IMR-90 (cell line): Measurements from ENCODE around the gene CHRDL1. TPM values are rescaled to one million over a fixed set of nuclear protein-coding genes. Genes with fewer than 3 reads are reported as not detected.

Source experiments
- ATAC-seq: fragments of 200-7000 bp; cut with Tn5 transposase; 2 replicates; pipeline ENCODE4 v1.9.1; 2020; ENCODE audit warnings: low read depth, mild to moderate bottlenecking, moderate library complexity
- BruUV-seq: library from RNA; stranded (reverse); fragments of 400-500 nt; replicated peaks from 2 replicates; lab custom pipeline; 2021; lab: Mats Ljungman, UMichigan
- CTCF ChIA-PET: fragments of 300-600 bp; formaldehyde crosslinking; extraction: SDS; loops from one replicate; lab custom pipeline; 2021; ENCODE audit warnings: antibody characterized with exemption; lab: Yijun Ruan, JAX
- POLR2A ChIA-PET: fragments of 300-600 bp; sonication (Branson Sonifier 250); formaldehyde crosslinking; loops from one replicate; lab custom pipeline; 2022; ENCODE audit warnings: antibody characterized with exemption; ENCODE audit not compliant: unreplicated experiment; lab: Charles Lee
- DNase-seq: peaks from one replicate; pipeline ENCODE4 v3.0.0; 2013
- H2AFZ ChIP-seq: replicated peaks from 2 replicates; pipeline ENCODE3; 2013; ENCODE audit warnings: low read length, mild to moderate bottlenecking; ENCODE audit not compliant: poor library complexity
- H2AK5ac ChIP-seq: 2 replicates; pipeline ENCODE4 v1.6.1; 2013; ENCODE audit warnings: low read depth, low read length, inconsistent platforms
- H2AK9ac ChIP-seq: replicated peaks from 2 replicates; pipeline ENCODE3; 2013; ENCODE audit warnings: mild to moderate bottlenecking, low read depth, low read length, moderate library complexity; ENCODE audit not compliant: poor library complexity
- H2BK120ac ChIP-seq: 2 replicates; pipeline ENCODE4 v1.6.1; 2013; ENCODE audit warnings: low read depth, low read length, inconsistent platforms
- H2BK15ac ChIP-seq: 3 replicates; pipeline ENCODE4 v1.6.1; 2013; ENCODE audit warnings: low read depth, low read length, inconsistent platforms
- H2BK20ac ChIP-seq: 2 replicates; pipeline ENCODE4 v1.6.1; 2013; ENCODE audit warnings: low read depth, mild to moderate bottlenecking, inconsistent platforms, low read length, moderate library complexity
- H2BK5ac ChIP-seq: 2 replicates; pipeline ENCODE4 v1.6.1; 2013; ENCODE audit warnings: mild to moderate bottlenecking, low read depth, low read length, inconsistent platforms; ENCODE audit not compliant: poor library complexity, severe bottlenecking
- H3K14ac ChIP-seq: replicated peaks from 2 replicates; pipeline ENCODE4 v1.6.1; 2013; ENCODE audit warnings: low read depth, low read length, inconsistent platforms
- H3K18ac ChIP-seq: 2 replicates; pipeline ENCODE4 v1.6.1; 2013; ENCODE audit warnings: low read depth, low read length, control low read depth
- H3K23ac ChIP-seq: 2 replicates; pipeline ENCODE4 v1.6.1; 2013; ENCODE audit warnings: low read depth, low read length, inconsistent platforms
- H3K27ac ChIP-seq: 2 replicates; pipeline ENCODE4 v1.5.1; 2013; ENCODE audit warnings: mild to moderate bottlenecking, control low read depth, low read length; ENCODE audit not compliant: insufficient read depth
- H3K27me3 ChIP-seq: 2 replicates; pipeline ENCODE4 v1.6.1; 2013; ENCODE audit warnings: low read length; ENCODE audit not compliant: control insufficient read depth, insufficient read depth
- H3K36me3 ChIP-seq: 2 replicates; pipeline ENCODE4 v1.6.1; 2013; ENCODE audit warnings: low read length, mixed read lengths; ENCODE audit not compliant: control insufficient read depth, insufficient read depth
- H3K4ac ChIP-seq: 2 replicates; pipeline ENCODE4 v1.6.1; 2013; ENCODE audit warnings: low read depth, low read length, inconsistent platforms
- H3K4me1 ChIP-seq: 2 replicates; pipeline ENCODE4 v1.6.1; 2013; ENCODE audit warnings: low read length, mixed read lengths; ENCODE audit not compliant: control insufficient read depth, insufficient read depth
- H3K4me2 ChIP-seq: 2 replicates; pipeline ENCODE4 v1.6.1; 2013; ENCODE audit warnings: low read depth, mild to moderate bottlenecking, control low read depth, low read length, moderate library complexity
- H3K4me3 ChIP-seq: 2 replicates; pipeline ENCODE4 v1.5.1; 2013; ENCODE audit warnings: low read depth, mild to moderate bottlenecking, control low read depth, low read length, moderate library complexity; ENCODE audit not compliant: insufficient read depth
- H3K56ac ChIP-seq: 2 replicates; pipeline ENCODE4 v1.6.1; 2013; ENCODE audit warnings: low read length, inconsistent platforms; ENCODE audit not compliant: insufficient read depth; ENCODE audit errors: extremely low read depth
- H3K79me1 ChIP-seq, 2 experiments: 2 replicates each; pipeline ENCODE4 v1.6.1; 2013; ENCODE audit warnings: low read length in 2 of 2, inconsistent platforms in 1 of 2, low read depth in 1 of 2
- H3K9ac ChIP-seq: 2 replicates; pipeline ENCODE4 v1.6.1; 2013; ENCODE audit warnings: low read depth, low read length, control low read depth
- H3K9me1 ChIP-seq: 2 replicates; pipeline ENCODE4 v1.6.1; 2013; ENCODE audit warnings: low read length, inconsistent platforms; ENCODE audit not compliant: insufficient read depth
- H3K9me3 ChIP-seq: 2 replicates; pipeline ENCODE4 v1.6.1; 2013; ENCODE audit warnings: low read length; ENCODE audit not compliant: control insufficient read depth, insufficient read depth
- H4K20me1 ChIP-seq: 2 replicates; pipeline ENCODE4 v1.6.1; 2013; ENCODE audit warnings: low read length, inconsistent platforms; ENCODE audit not compliant: insufficient read depth
- H4K5ac ChIP-seq: 2 replicates; pipeline ENCODE4 v1.6.1; 2013; ENCODE audit warnings: mild to moderate bottlenecking, low read depth, low read length, control low read depth
- H4K8ac ChIP-seq, 2 experiments: 2 replicates each; pipeline ENCODE4 v1.6.1; 2013; ENCODE audit warnings: low read depth in 2 of 2, low read length in 2 of 2, control low read depth in 1 of 2, inconsistent platforms in 1 of 2
- H4K91ac ChIP-seq: 2 replicates; pipeline ENCODE4 v1.6.1; 2013; ENCODE audit warnings: low read depth, low read length, inconsistent platforms; ENCODE audit not compliant: insufficient read depth
- BHLHE40 ChIP-seq: fragments of 150-350 bp; IDR thresholded peaks from 2 replicates; pipeline ENCODE4 v1.6.1; 2016; ENCODE audit warnings: mild to moderate bottlenecking, low read depth, low read length
- CEBPB ChIP-seq: IDR thresholded peaks from 2 replicates; pipeline ENCODE4 v1.6.1; 2012; ENCODE audit warnings: low read depth, low read length, improper control_type of control experiment
- CHD1 ChIP-seq: IDR thresholded peaks from 2 replicates; pipeline ENCODE4 v1.6.1; 2012; ENCODE audit warnings: low read depth, low read length, improper control_type of control experiment
- ELK1 ChIP-seq: fragments of 150-350 bp; IDR thresholded peaks from 2 replicates; pipeline ENCODE4 v1.6.1; 2016; ENCODE audit warnings: low read depth, mild to moderate bottlenecking, low read length, moderate library complexity, borderline replicate concordance
- FOS ChIP-seq: fragments of 150-350 bp; IDR thresholded peaks from 2 replicates; pipeline ENCODE4 v1.6.1; 2016; ENCODE audit warnings: low read depth, low read length
- MAFK ChIP-seq: IDR thresholded peaks from 2 replicates; pipeline ENCODE4 v1.6.1; 2012; ENCODE audit warnings: low read depth, low read length, improper control_type of control experiment
- MAZ ChIP-seq: IDR thresholded peaks from 2 replicates; pipeline ENCODE4 v1.6.1; 2012; ENCODE audit warnings: low read depth, mild to moderate bottlenecking, low read length, improper control_type of control experiment, moderate library complexity, borderline replicate concordance
- MXI1 ChIP-seq: IDR thresholded peaks from 2 replicates; pipeline ENCODE4 v1.6.1; 2012; ENCODE audit warnings: low read depth, mild to moderate bottlenecking, low read length, moderate library complexity, borderline replicate concordance
- NFE2L2 ChIP-seq: fragments of 150-350 bp; IDR thresholded peaks from 2 replicates; pipeline ENCODE4 v1.6.1; 2016; ENCODE audit warnings: low read depth, mild to moderate bottlenecking, low read length
- POLR2A ChIP-seq: IDR thresholded peaks from 2 replicates; pipeline ENCODE4 v1.6.1; 2012; ENCODE audit warnings: mild to moderate bottlenecking, low read depth, low read length
- RAD21 ChIP-seq: IDR thresholded peaks from 2 replicates; pipeline ENCODE4 v1.6.1; 2012; ENCODE audit warnings: low read length, improper control_type of control experiment
- RCOR1 ChIP-seq: IDR thresholded peaks from 2 replicates; pipeline ENCODE4 v1.6.1; 2012; ENCODE audit warnings: mild to moderate bottlenecking, low read length, improper control_type of control experiment; ENCODE audit not compliant: insufficient replicate concordance
- RFX5 ChIP-seq: IDR thresholded peaks from 2 replicates; pipeline ENCODE4 v1.8.0; 2012; ENCODE audit warnings: low read depth, mild to moderate bottlenecking, low read length, moderate library complexity
- SMC3 ChIP-seq: fragments of 150-350 bp; IDR thresholded peaks from 2 replicates; pipeline ENCODE4 v1.6.1; 2016; ENCODE audit warnings: low read depth, mild to moderate bottlenecking, antibody characterized with exemption, low read length, moderate library complexity
- dilution Hi-C: fragments of 300-500 bp; cut with HindIII; formaldehyde crosslinking; loops from one replicate; pipeline ENCODE4 v1.14.3; 2018; ENCODE audit warnings: low sequenced_read_pairs; ENCODE audit not compliant: unreplicated experiment
- in situ Hi-C: fragments of 300-500 bp; cut with MboI; formaldehyde crosslinking; loops from 3 replicates; pipeline ENCODE4 v1.14.3; 2019; ENCODE audit warnings: low sequenced_read_pairs, inconsistent platforms, mixed read lengths
- intact Hi-C: fragments of 100-400 bp; cut with micrococcal nuclease; formaldehyde crosslinking; loops from 2 replicates; pipeline ENCODE4 v1.10.0; 2022
- polyA plus RNA-seq, 3 experiments: library from polyadenylated mRNA; depleted of rRNA; stranded (reverse); fragments of >200 nt; gene quantifications; 2 replicates each; pipeline ENCODE4 v1.2.3, GENCODE V29; 2012; ENCODE audit warnings: low replicate concordance in 1 of 3
- total RNA-seq: library from RNA; depleted of rRNA; stranded (reverse); fragments of >200 nt; gene quantifications from 2 replicates; pipeline ENCODE4 v1.2.3, GENCODE V29; 2012
- TF ChIP-seq, protein P1 (sequence below): conservative IDR thresholded peaks from 2 replicates; pipeline ENCODE4 v1.5.1; 2012; ENCODE audit warnings: mild to moderate bottlenecking, low read depth, low read length, improper control_type of control experiment

The CHRDL1 gene
- total and polyA plus RNA-seq, 2 of the 4 experiments (the other 2 are of a cell fraction), result 0.36 to 0.58 TPM

- no peak overlapping the region for H2AK9ac ChIP-seq
- in situ Hi-C loops, result no loop called here
- no peak overlapping the region for H3K4ac ChIP-seq
- H4K8ac ChIP-seq, result no peak overlapping the region
- H3K27ac ChIP-seq, result no peak overlapping the region
- no peaks in the 10 kb centered on the region for H3K36me3 ChIP-seq
- H2AK5ac ChIP-seq, result no peak overlapping the region
- ChIA-PET POLR2A (no interaction called here), CTCF (no interaction called here)
- no peak overlapping the region for H3K4me2 ChIP-seq
- TF ChIP-seq MXI1, result no peak
- no peak for TF ChIP-seq FOS
- TF ChIP-seq SMC3, result no peak
- TF ChIP-seq, protein P1, sequence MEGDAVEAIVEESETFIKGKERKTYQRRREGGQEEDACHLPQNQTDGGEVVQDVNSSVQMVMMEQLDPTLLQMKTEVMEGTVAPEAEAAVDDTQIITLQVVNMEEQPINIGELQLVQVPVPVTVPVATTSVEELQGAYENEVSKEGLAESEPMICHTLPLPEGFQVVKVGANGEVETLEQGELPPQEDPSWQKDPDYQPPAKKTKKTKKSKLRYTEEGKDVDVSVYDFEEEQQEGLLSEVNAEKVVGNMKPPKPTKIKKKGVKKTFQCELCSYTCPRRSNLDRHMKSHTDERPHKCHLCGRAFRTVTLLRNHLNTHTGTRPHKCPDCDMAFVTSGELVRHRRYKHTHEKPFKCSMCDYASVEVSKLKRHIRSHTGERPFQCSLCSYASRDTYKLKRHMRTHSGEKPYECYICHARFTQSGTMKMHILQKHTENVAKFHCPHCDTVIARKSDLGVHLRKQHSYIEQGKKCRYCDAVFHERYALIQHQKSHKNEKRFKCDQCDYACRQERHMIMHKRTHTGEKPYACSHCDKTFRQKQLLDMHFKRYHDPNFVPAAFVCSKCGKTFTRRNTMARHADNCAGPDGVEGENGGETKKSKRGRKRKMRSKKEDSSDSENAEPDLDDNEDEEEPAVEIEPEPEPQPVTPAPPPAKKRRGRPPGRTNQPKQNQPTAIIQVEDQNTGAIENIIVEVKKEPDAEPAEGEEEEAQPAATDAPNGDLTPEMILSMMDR, result no peak
- TF ChIP-seq RAD21, result no peak
- no peak for TF ChIP-seq CEBPB
- TF ChIP-seq POLR2A, result no peak
- no peak for TF ChIP-seq NFE2L2
- TF ChIP-seq RFX5, result no peak
- TF ChIP-seq MAFK, result no peak
- TF ChIP-seq BHLHE40, result no peak
- no peak for TF ChIP-seq CHD1
- TF ChIP-seq RCOR1, result no peak
- TF ChIP-seq MAZ, result no peak
- TF ChIP-seq ELK1, result no peak
- H2BK20ac ChIP-seq, result no peak overlapping the region
- no peak overlapping the region for H4K91ac ChIP-seq
- H3K4me1 ChIP-seq, result no peaks in the 10 kb centered on the region
- no peak overlapping the region for H3K23ac ChIP-seq
- no peak overlapping the region for H3K4me3 ChIP-seq
- H3K14ac ChIP-seq, result no peak overlapping the region
- H3K27me3 ChIP-seq, result peaks cover 4% of the 10 kb centered on the region
- H4K5ac ChIP-seq, result no peak overlapping the region
- intact Hi-C loops, result no loop called here
- dilution Hi-C loops, result no loop called here
- ATAC-seq (no peak), DNase-seq (no peak)
- H3K18ac ChIP-seq, result no peak overlapping the region
- no peak overlapping the region for H2BK120ac ChIP-seq
- no peak overlapping the region for H2BK15ac ChIP-seq
- H3K56ac ChIP-seq, result no peak overlapping the region
- no TSS peak for BruUV-seq
- no peaks in the 10 kb centered on the region for H3K79me1 ChIP-seq
- H3K9ac ChIP-seq, result no peak overlapping the region
- no peaks in the 10 kb centered on the region for H3K9me3 ChIP-seq
- H3K9me1 ChIP-seq, result no peaks in the 10 kb centered on the region
- H2AFZ ChIP-seq, result no peak overlapping the region
- no peaks in the 10 kb centered on the region for H4K20me1 ChIP-seq
- H2BK5ac ChIP-seq, result no peak overlapping the region
These were observed 96.5 kb downstream of the CHRDL1 start for GRCh38 chrX:110699109-110699508.
